Measurements from ENCODE around the gene DPH7. TPM values are rescaled to one million over a fixed set of nuclear protein-coding genes. Genes with fewer than 3 reads are reported as not detected.

Gene DPH7
- total and polyA plus RNA-seq, 7 donors = 6.5 to 43.6 (median 28.9) TPM

DNA sequence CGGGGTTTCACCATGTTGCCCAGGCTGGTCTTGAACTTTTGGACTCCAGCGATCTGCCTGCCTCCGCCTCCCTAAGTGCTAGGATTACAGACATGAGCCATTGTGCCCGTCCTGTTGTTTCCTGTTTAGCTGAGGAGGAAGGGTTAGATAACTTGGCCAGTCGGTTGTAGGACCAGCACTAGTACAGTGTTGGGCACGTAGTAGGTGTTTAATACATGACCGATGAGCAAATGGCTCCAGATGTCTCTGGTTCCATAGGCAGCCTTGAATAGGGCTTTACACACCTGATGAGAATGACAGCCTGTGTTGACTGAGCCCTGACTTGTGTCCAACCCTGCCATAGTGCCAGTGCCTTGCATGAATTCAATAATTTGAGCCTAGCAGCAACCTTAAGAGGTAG, 41.9 kb upstream of the DPH7 start:
- TF ChIP-seq POLR2AphosphoS5 (IDR thresholded peaks at IDR 0.05) (no peak), POLR2A (IDR thresholded peaks at IDR 0.05) (no peak), EP300 (IDR thresholded peaks at IDR 0.05) (no peak)
- TF ChIP-seq, protein P1, sequence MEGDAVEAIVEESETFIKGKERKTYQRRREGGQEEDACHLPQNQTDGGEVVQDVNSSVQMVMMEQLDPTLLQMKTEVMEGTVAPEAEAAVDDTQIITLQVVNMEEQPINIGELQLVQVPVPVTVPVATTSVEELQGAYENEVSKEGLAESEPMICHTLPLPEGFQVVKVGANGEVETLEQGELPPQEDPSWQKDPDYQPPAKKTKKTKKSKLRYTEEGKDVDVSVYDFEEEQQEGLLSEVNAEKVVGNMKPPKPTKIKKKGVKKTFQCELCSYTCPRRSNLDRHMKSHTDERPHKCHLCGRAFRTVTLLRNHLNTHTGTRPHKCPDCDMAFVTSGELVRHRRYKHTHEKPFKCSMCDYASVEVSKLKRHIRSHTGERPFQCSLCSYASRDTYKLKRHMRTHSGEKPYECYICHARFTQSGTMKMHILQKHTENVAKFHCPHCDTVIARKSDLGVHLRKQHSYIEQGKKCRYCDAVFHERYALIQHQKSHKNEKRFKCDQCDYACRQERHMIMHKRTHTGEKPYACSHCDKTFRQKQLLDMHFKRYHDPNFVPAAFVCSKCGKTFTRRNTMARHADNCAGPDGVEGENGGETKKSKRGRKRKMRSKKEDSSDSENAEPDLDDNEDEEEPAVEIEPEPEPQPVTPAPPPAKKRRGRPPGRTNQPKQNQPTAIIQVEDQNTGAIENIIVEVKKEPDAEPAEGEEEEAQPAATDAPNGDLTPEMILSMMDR (IDR thresholded peaks at IDR 0.05) = no peak

DNA sequence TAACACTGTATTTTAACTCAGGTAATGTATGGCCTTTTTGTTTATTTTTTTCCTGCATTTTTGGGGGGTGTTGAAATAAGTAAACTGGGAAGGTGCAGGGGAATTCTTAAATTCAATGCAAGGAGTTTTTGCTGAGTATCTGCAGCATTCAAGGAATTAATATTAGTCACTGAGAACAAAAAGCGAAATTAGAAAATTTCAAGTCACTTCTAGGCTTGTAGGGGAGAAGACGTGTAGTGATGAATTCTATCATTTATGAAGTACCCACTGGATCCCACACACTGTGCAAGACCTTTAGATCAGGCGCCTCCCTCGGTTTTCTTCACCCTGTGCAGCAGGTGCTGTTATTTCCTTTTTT, 41.3 kb upstream of the DPH7 start:
- intact Hi-C loops (cut with DNase I) = no loop called here
- H3K4me3 ChIP-seq = peak overlapping the region in 3 of 4 donors; percentile 67 to 81 (median 76)

More for the DNA sequence above, 41.9 kb upstream of the DPH7 start:
- peak overlapping the region in 2 of 4 donors; percentile 88 to 91 for H3K27ac ChIP-seq
- WGBS, 2 donors = 72 to 77% methylated on average over 7 of the region's 7 CpGs
- intact Hi-C loops (cut with DNase I) = no loop called here
- H3K4me3 ChIP-seq = no peak overlapping the region
- DNase-seq = no peak
- H3K4me1 ChIP-seq = peaks cover 0 to 48% (median 44%) of the 10 kb centered on the region in 4 donors
- H3K9me3 ChIP-seq = no peaks in the 10 kb centered on the region
- no peaks in the 10 kb centered on the region for H3K27me3 ChIP-seq
- H3K36me3 ChIP-seq = peaks cover 2 to 12% (median 3%) of the 10 kb centered on the region in 4 donors

GRCh38 chr9:137619240-137620047, 40.7 kb upstream of the DPH7 start:
- intact Hi-C loops (cut with DNase I) = loop anchor here (2.0 to 5.0 kb wide), 2 partner anchors 15 to 42 kb away; partner anchors contain the start of genes ARRDC1 and DPH7
- DNase-seq = peak; percentile 73
- H3K9me3 ChIP-seq = no peaks in the 10 kb centered on the region
- H3K36me3 ChIP-seq = peaks cover 12 to 23% (median 14%) of the 10 kb centered on the region in 4 donors
- WGBS, 2 donors = 1% methylated on average over 58 of the region's 58 CpGs
- H3K27ac ChIP-seq = peak overlapping the region; percentile 88 to 91 (median 89)
- TF ChIP-seq POLR2AphosphoS5 (IDR thresholded peaks at IDR 0.05) = peak in 1 of 4 donors; percentile 6
- TF ChIP-seq, protein P1 (IDR thresholded peaks at IDR 0.05) = no peak
- H3K27me3 ChIP-seq = no peaks in the 10 kb centered on the region
- H3K4me1 ChIP-seq = peaks cover 0 to 48% (median 44%) of the 10 kb centered on the region in 4 donors
- peak overlapping the region; percentile 60 to 81 (median 72) for H3K4me3 ChIP-seq

More for the DNA sequence above, 41.3 kb upstream of the DPH7 start:
- peaks cover 0 to 48% (median 44%) of the 10 kb centered on the region in 4 donors for H3K4me1 ChIP-seq
- DNase-seq = no peak
- TF ChIP-seq, protein P1 (IDR thresholded peaks at IDR 0.05) = no peak
- TF ChIP-seq EP300 (IDR thresholded peaks at IDR 0.05) (no peak), POLR2AphosphoS5 (IDR thresholded peaks at IDR 0.05) (no peak), POLR2A (IDR thresholded peaks at IDR 0.05) (no peak)
- H3K27ac ChIP-seq = peak overlapping the region; percentile 88 to 91 (median 89)
- WGBS, 2 donors = 47 to 51% methylated on average over 4 of the region's 4 CpGs
- no peaks in the 10 kb centered on the region for H3K9me3 ChIP-seq
- no peaks in the 10 kb centered on the region for H3K27me3 ChIP-seq
- H3K36me3 ChIP-seq = peaks cover 6 to 17% (median 8%) of the 10 kb centered on the region in 4 donors

DNA sequence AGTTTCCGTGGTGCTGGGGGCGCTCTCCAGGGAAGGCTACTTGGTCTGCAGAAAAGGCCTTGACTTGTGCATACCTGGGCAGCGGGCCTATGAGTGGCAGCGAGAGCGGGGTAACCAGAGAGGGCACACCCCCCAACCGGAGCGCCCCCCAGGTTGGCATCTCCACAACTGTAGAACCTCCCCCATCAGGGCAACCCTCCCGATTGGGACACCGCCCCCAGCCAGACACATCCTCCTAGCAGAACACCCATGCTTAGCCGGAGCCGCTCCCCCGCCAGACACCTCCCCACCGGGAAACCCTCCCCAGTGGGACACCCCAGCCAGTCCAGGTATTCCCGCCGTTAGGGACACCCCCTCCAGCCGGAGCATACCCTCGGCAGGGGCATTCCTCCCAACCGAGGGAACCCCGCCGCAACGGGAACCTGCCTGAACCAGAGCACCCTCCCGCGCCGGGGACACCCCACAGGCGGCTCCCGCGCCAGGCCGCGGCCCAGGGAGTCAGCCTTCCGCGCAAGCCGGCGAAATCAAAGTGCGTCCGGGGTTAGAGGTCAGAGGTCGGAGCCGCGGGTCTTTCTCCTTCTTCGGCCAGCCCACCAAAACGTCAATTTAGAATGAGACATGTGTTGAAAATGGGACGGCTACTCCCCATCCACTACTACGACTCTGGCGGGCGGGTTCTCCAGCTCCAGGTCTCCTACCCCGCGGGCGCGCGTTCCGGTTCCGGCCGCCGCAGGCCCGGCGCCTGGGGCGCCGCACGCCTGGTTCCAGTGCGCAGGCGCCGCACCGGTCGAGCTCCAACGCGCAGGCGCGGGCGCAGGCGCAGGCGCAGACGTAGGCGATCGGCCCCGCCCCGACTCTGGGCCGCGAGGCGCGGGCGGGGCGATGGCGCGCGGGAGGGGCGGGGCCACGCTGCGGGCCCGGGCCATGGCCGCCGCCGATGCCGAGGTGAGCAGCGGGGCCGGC, 39.7 kb upstream of the DPH7 start, which contains the start of gene EHMT1:
EHMT1 (plus strand) TSS at position 901 of the 963 bp plus-strand sequence; CDS start at position 925, 24 bp downstream.
- Histone ChIP-seq H3K4me1 (peaks cover 0 to 48% (median 44%) of the 10 kb centered on the region in 4 donors), H3K27me3 (no peaks in the 10 kb centered on the region), H3K9me3 (no peaks in the 10 kb centered on the region), H3K4me3 (peak within 1 kb of the TSS; percentile 83 to 94 (median 86)), H3K27ac (peak within 1 kb of the TSS; percentile 91 to 95 (median 92)), H3K36me3 (peaks cover 15 to 34% (median 20%) of the 10 kb centered on the region in 4 donors)
- TF ChIP-seq POLR2AphosphoS5 (IDR thresholded peaks at IDR 0.05) (peak in 3 of 4 donors; percentile 30 to 82 (median 80)), POLR2A (IDR thresholded peaks at IDR 0.05) (peak in 1 of 2 donors; percentile 50), EP300 (IDR thresholded peaks at IDR 0.05) (no peak)
- TF ChIP-seq, protein P1 (IDR thresholded peaks at IDR 0.05) = no peak
- peak; percentile 90 for DNase-seq
- 1% methylated on average over 94 of the region's 94 CpGs for WGBS, 2 donors
- intact Hi-C loops (cut with DNase I) = loop anchor here (2.0 to 5.0 kb wide), 2 partner anchors 14 to 41 kb away; partner anchors contain the start of genes ARRDC1 and DPH7

All from sigmoid colon (tissue), 7 donors.